Activated CD8-positive, alpha-beta T cell treated with anti-CD3 and anti-CD28 coated beads for 36 hours (primary cell): Measurements from ENCODE around the gene MRPL10. TPM values are rescaled to one million over a fixed set of nuclear protein-coding genes. Genes with fewer than 3 reads are reported as not detected.

Experiments
- ATAC-seq: fragments of 200-7000 bp; cut with Tn5 transposase; one replicate; pipeline ENCODE4 v1.10.0; 2021; ENCODE audit warnings: mild to moderate bottlenecking, moderate library complexity
- CTCF ChIA-PET: fragments of 350-600 bp; sonication (Branson Sonifier 250); formaldehyde crosslinking; loops from one replicate; lab custom pipeline; 2021; ENCODE audit warnings: antibody characterized with exemption; lab: Charles Lee
- POLR2A ChIA-PET: fragments of 350-600 bp; sonication (Branson Sonifier 250); formaldehyde crosslinking; loops from one replicate; lab custom pipeline; 2021; ENCODE audit warnings: antibody characterized with exemption; lab: Charles Lee
- DNase-seq: peaks from one replicate; pipeline ENCODE4 v3.0.0-alpha.2; 2020
- H3K27ac Mint-ChIP-seq: one replicate; pipeline ENCODE4 v1.8.0; 2021; ENCODE audit warnings: mild to moderate bottlenecking, mixed read lengths
- H3K27me3 Mint-ChIP-seq: one replicate; pipeline ENCODE4 v1.8.0; 2021; ENCODE audit warnings: mixed read lengths
- H3K36me3 Mint-ChIP-seq: one replicate; pipeline ENCODE4 v1.8.0; 2021; ENCODE audit warnings: low read depth, mixed read lengths
- H3K4me1 Mint-ChIP-seq: one replicate; pipeline ENCODE4 v1.8.0; 2021; ENCODE audit warnings: low read depth, mixed read lengths
- H3K4me3 Mint-ChIP-seq: one replicate; pipeline ENCODE4 v1.8.0; 2021; ENCODE audit warnings: mild to moderate bottlenecking, moderate library complexity, mixed read lengths
- H3K9me3 Mint-ChIP-seq: one replicate; pipeline ENCODE4 v1.8.0; 2021; ENCODE audit warnings: mixed read lengths
- intact Hi-C: fragments of 100-400 bp; cut with micrococcal nuclease; formaldehyde crosslinking; loops from one replicate; pipeline ENCODE4 v1.10.0; 2022
- total RNA-seq, 2 experiments: library from RNA; stranded (reverse); gene quantifications; one replicate each; pipeline ENCODE4 v1.2.3, GENCODE V29; 2021
- TF ChIP-seq, protein P1 (sequence below): fragments of 200-600 bp; IDR thresholded peaks from one replicate; pipeline ENCODE4 v1.8.0; 2022; ENCODE audit warnings: antibody characterized with exemption, mild to moderate bottlenecking

MRPL10 gene
- total RNA-seq, 2 experiments from 2014 or later, result 66.5 to 67.0 TPM

- CTCF ChIA-PET, result interaction anchor here (0.8 to 20.8 kb wide), 24 partner anchors 10 to 180 kb away, joined by 3 to 586 read pairs (median 5); partner anchors contain the start of genes CDK5RAP3, LRRC46, MRPL10 and PNPO
These were observed 10.3 kb upstream of the MRPL10 start for GRCh38 chr17:47841488-47842291.

DNA sequence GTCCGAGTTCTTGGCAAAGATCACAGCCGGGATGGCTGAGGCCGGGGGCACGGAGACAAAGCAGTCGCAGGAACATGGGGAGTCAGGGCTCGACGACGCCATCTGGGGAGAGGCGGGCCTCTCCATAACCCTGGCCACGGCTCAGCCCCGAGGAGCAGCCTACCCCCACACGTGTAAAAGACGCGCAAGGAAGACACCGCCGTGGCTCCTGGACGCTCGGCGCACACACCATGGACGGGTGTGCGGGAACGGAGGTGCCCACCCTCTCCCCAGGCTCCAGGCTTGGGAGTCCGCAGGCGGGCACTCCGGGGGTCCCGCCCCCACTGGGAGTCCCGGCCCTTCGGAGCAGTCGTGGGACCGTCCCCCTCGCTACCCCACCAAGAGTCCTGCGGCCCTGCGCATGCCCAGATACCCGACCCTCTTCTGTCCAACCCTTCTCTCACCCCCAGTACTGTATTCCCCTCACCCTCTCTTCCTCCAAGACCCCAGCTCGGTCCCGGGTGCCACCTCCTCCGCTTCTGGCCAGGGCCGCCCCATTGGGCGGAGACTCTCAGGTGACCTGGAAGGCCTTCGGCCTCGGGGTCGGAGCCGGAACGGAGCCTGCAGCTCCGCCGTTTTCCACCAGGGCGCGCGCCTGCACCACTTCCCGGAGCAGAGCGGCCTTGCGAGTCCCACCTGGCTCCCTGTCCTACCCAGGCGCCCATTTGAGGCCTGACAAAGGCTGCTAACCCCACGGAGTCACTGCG lies 9.6 kb upstream of the MRPL10 start, which contains the start of gene SCRN2:
TSS of gene SCRN2 (minus strand) at position 532 of the 746 bp plus-strand sequence. CDS start at position 102, 430 bp downstream.
- Mint-ChIP-seq H3K27me3 (peaks cover 16% of the 10 kb centered on the region), H3K36me3 (no peaks in the 10 kb centered on the region), H3K9me3 (no peaks in the 10 kb centered on the region), H3K4me1 (peaks cover 28% of the 10 kb centered on the region), H3K4me3 (peak within 1 kb of the TSS; percentile 92), H3K27ac (peak within 1 kb of the TSS; percentile 91)
- ChIA-PET POLR2A (interaction anchor here (0.6 to 1.6 kb wide), 8 partner anchors 10 to 57 kb away, joined by 3 to 15 read pairs (median 5); partner anchors contain the start of genes LRRC46, MRPL10, SP2 and SP6), CTCF (interaction anchor here (0.8 to 20.8 kb wide), 23 partner anchors 10 to 180 kb away, joined by 3 to 586 read pairs (median 5); partner anchors contain the start of genes CDK5RAP3, LRRC46, MRPL10 and PNPO)
- ATAC-seq (peak; percentile 96), DNase-seq (peak; percentile 92)
- TF ChIP-seq, protein P1, sequence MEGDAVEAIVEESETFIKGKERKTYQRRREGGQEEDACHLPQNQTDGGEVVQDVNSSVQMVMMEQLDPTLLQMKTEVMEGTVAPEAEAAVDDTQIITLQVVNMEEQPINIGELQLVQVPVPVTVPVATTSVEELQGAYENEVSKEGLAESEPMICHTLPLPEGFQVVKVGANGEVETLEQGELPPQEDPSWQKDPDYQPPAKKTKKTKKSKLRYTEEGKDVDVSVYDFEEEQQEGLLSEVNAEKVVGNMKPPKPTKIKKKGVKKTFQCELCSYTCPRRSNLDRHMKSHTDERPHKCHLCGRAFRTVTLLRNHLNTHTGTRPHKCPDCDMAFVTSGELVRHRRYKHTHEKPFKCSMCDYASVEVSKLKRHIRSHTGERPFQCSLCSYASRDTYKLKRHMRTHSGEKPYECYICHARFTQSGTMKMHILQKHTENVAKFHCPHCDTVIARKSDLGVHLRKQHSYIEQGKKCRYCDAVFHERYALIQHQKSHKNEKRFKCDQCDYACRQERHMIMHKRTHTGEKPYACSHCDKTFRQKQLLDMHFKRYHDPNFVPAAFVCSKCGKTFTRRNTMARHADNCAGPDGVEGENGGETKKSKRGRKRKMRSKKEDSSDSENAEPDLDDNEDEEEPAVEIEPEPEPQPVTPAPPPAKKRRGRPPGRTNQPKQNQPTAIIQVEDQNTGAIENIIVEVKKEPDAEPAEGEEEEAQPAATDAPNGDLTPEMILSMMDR, result peak; percentile 99
- intact Hi-C loops, result no loop called here

More at GRCh38 chr17:47841488-47842291, 10.3 kb upstream of the MRPL10 start:
- POLR2A ChIA-PET, result interaction anchor here (0.8 to 1.6 kb wide), 8 partner anchors 10 to 64 kb away, joined by 3 to 15 read pairs (median 5); partner anchors contain the start of genes LRRC46, MRPL10, SP2 and SP6
- H3K27me3 Mint-ChIP-seq, result peaks cover 23% of the 10 kb centered on the region
- DNase-seq (no peak), ATAC-seq (no peak)
- peak overlapping the region; percentile 91 for H3K27ac Mint-ChIP-seq
- no peaks in the 10 kb centered on the region for H3K9me3 Mint-ChIP-seq
- H3K4me3 Mint-ChIP-seq, result peak overlapping the region; percentile 92
- intact Hi-C loops, result loop anchor here (1.0 kb wide), 1 partner anchor 49 kb away; no protein-coding TSS in a partner anchor
- no peaks in the 10 kb centered on the region for H3K36me3 Mint-ChIP-seq
- TF ChIP-seq, protein P1, result peak; percentile 61
- peaks cover 27% of the 10 kb centered on the region for H3K4me1 Mint-ChIP-seq

DNA sequence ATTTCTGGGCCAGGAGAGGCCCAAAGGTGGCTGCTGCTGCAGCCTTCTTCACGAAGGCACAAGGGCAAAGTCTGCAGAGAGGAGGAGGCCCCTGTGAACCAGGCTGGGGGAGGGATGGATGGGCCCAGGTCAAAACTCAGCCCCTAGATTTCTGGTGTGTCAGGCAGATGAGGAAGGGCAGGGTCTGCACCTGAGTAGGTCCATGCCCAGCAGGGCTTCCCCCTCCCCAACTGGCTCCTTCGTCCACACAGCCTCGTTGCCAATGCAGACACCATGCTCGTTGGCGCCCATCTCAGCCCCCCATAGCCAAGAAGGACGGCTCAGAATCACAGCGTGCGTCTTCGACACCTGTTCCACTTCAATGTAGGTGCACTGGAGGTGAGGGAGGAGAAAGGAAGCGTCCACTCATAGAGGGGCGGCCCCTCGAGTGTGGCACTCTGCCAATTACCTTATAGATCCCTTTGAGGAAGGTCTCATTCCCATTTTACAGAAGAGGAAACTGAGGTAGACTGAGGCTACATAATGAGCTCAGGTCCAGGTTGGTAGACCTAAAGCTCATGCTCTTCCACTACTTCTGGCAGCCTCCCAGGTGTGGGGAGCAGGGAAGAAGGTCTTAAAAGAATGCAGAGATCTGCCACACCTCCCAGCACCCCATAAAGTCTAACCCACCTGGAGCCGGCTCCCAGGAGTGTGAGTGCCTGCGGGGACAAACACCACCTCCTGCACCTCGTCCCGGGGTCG lies 8.8 kb upstream of the MRPL10 start:
- no peaks in the 10 kb centered on the region for H3K9me3 Mint-ChIP-seq
- POLR2A ChIA-PET, result interaction anchor here (1.2 to 2.3 kb wide), 5 partner anchors 11 to 55 kb away, joined by 4 to 15 read pairs (median 5); partner anchors contain the start of genes SP2 and SP6
- H3K27me3 Mint-ChIP-seq, result peaks cover 9% of the 10 kb centered on the region
- TF ChIP-seq, protein P1, result no peak
- H3K27ac Mint-ChIP-seq, result peak overlapping the region; percentile 36
- no peaks in the 10 kb centered on the region for H3K36me3 Mint-ChIP-seq
- H3K4me1 Mint-ChIP-seq, result peaks cover 33% of the 10 kb centered on the region
- DNase-seq (no peak), ATAC-seq (no peak)
- intact Hi-C loops, result no loop called here
- CTCF ChIA-PET, result interaction anchor here (0.8 to 20.8 kb wide), 16 partner anchors 9 to 181 kb away, joined by 3 to 586 read pairs (median 5); partner anchors contain the start of genes CDK5RAP3, LRRC46, MRPL10 and PNPO
- H3K4me3 Mint-ChIP-seq, result peak overlapping the region; percentile 92

DNA sequence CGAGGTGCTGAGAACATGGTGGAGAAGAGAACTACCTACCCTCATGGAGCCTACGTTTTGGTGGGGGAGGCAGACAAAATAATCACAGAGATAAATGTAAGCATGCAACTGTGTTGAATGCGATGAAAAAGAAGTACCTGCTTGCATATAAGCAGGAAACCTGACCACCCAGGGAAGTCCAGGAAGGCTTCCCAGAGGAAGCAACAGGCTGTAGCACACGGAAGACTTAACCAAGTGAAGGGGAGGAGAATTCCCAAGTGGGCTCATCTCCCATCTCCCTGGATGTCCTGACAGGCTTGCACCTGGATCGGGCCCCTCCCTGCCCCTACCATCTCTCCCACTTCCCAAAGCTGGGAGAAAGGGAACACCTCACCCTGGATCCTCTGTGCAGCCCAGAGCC lies 7.7 kb upstream of the MRPL10 start:
- POLR2A ChIA-PET, result interaction anchor here (1.3 to 2.3 kb wide), 2 partner anchors 45 to 56 kb away, joined by 5 to 7 read pairs; no protein-coding TSS in a partner anchor
- peaks cover 3% of the 10 kb centered on the region for H3K27me3 Mint-ChIP-seq
- intact Hi-C loops, result no loop called here

More for the DNA sequence above, 7.7 kb upstream of the MRPL10 start:
- ATAC-seq, result no peak
- CTCF ChIA-PET, result interaction anchor here (2.9 to 20.8 kb wide), 2 partner anchors 8 to 48 kb away, joined by 25 to 586 read pairs; partner anchors contain the start of genes LRRC46, MRPL10 and SP2
- no peak for DNase-seq
- H3K27ac Mint-ChIP-seq, result no peak overlapping the region
- TF ChIP-seq, protein P1, result no peak
- H3K4me3 Mint-ChIP-seq, result no peak overlapping the region
- no peaks in the 10 kb centered on the region for H3K9me3 Mint-ChIP-seq
- H3K4me1 Mint-ChIP-seq, result peaks cover 42% of the 10 kb centered on the region
- H3K36me3 Mint-ChIP-seq, result no peaks in the 10 kb centered on the region
